PC-3 (cell line): ENCODE results near the gene ASMTL. TPM values are rescaled to one million over a fixed set of nuclear protein-coding genes. Genes with fewer than 3 reads are reported as not detected.

Experiments used
- ATAC-seq: fragments of 200-7000 bp; cut with Tn5 transposase; 2 replicates; pipeline ENCODE4 v1.9.1; 2020; ENCODE audit warnings: mild to moderate bottlenecking, moderate library complexity
- BruUV-seq: library from RNA; stranded (reverse); fragments of 400-500 nt; replicated peaks from 2 replicates; lab custom pipeline; 2021; lab: Mats Ljungman, UMichigan
- CTCF ChIA-PET: fragments of 300-600 bp; sonication (Branson Sonifier 250); formaldehyde crosslinking; loops from one replicate; lab custom pipeline; 2022; ENCODE audit warnings: antibody characterized with exemption; lab: Charles Lee
- POLR2A ChIA-PET: fragments of 300-600 bp; sonication (Branson Sonifier 250); formaldehyde crosslinking; loops from one replicate; lab custom pipeline; 2022; ENCODE audit warnings: antibody characterized with exemption; ENCODE audit not compliant: unreplicated experiment; lab: Charles Lee
- DNase-seq: peaks from one replicate; pipeline ENCODE4 v3.0.0-alpha.2; 2015
- H2AFZ ChIP-seq: fragments of 300-600 bp; sonication (generic); 2 replicates; pipeline ENCODE4 v1.6.0; 2016; ENCODE audit warnings: antibody characterized with exemption, low read length
- H3F3A ChIP-seq: fragments of 300-600 bp; sonication (generic); one replicate; pipeline ENCODE4 v1.6.0; 2017; ENCODE audit warnings: antibody characterized with exemption, low read length, control low read depth, mild to moderate bottlenecking; ENCODE audit not compliant: unreplicated experiment
- H3K27ac ChIP-seq: fragments of 300-600 bp; sonication (generic); 2 replicates; pipeline ENCODE4 v1.5.1; 2016; ENCODE audit warnings: mild to moderate bottlenecking, low read length
- H3K27me3 ChIP-seq: fragments of 300-600 bp; sonication (generic); 2 replicates; pipeline ENCODE4 v1.6.1; 2016; ENCODE audit warnings: low read length, mixed read lengths
- H3K36me3 ChIP-seq: fragments of 300-600 bp; sonication (generic); 2 replicates; pipeline ENCODE4 v1.6.1; 2016; ENCODE audit warnings: low read depth, mixed run types, low read length, mixed read lengths
- H3K4me1 ChIP-seq: fragments of 300-600 bp; sonication (generic); 2 replicates; pipeline ENCODE4 v1.5.1; 2016; ENCODE audit warnings: low read length; ENCODE audit not compliant: insufficient read depth
- H3K4me2 ChIP-seq: fragments of 300-600 bp; sonication (generic); 2 replicates; pipeline ENCODE4 v1.6.0; 2016; ENCODE audit warnings: low read length
- H3K4me3 ChIP-seq: fragments of 300-600 bp; sonication (generic); 2 replicates; pipeline ENCODE4 v1.5.1; 2016; ENCODE audit warnings: mild to moderate bottlenecking, low read length, mixed read lengths
- H3K79me2 ChIP-seq: fragments of 300-600 bp; sonication (generic); 2 replicates; pipeline ENCODE4 v1.6.1; 2017; ENCODE audit warnings: low read length, mixed read lengths
- H3K9ac ChIP-seq: fragments of 300-600 bp; sonication (generic); 2 replicates; pipeline ENCODE4 v1.6.0; 2016; ENCODE audit warnings: mild to moderate bottlenecking, low read length
- H3K9me2 ChIP-seq: fragments of 300-600 bp; sonication (generic); replicated peaks from 2 replicates; pipeline ENCODE4 v1.6.1; 2016; ENCODE audit warnings: mixed run types, low read length, mixed read lengths
- H3K9me3 ChIP-seq: fragments of 300-600 bp; sonication (generic); 2 replicates; pipeline ENCODE4 v1.6.1; 2016; ENCODE audit warnings: low read length, mixed read lengths
- H4K20me1 ChIP-seq: fragments of 300-600 bp; sonication (generic); 2 replicates; pipeline ENCODE4 v1.6.1; 2016; ENCODE audit warnings: low read length, mixed read lengths
- CTCF ChIP-seq: fragments of 300-600 bp; sonication (generic); conservative IDR thresholded peaks from 2 replicates; pipeline ENCODE4 v1.5.1; 2017; ENCODE audit warnings: antibody characterized with exemption, low read depth, mild to moderate bottlenecking, low read length
- EZH2 ChIP-seq: fragments of 300-600 bp; sonication (generic); IDR thresholded peaks from one replicate; pipeline ENCODE4 v1.6.1; 2017; ENCODE audit warnings: antibody characterized with exemption, mild to moderate bottlenecking, low read length; ENCODE audit not compliant: unreplicated experiment
- EZH2phosphoT487 ChIP-seq: fragments of 300-600 bp; sonication (generic); IDR thresholded peaks from 2 replicates; pipeline ENCODE4 v1.6.1; 2018; ENCODE audit warnings: mild to moderate bottlenecking, antibody characterized with exemption, low read length, borderline replicate concordance
- intact Hi-C: fragments of 100-400 bp; cut with micrococcal nuclease; formaldehyde crosslinking; loops from 2 replicates; pipeline ENCODE4 v1.9.0; 2023
- total RNA-seq: library from RNA; depleted of rRNA; stranded (reverse); fragments of >200 nt; gene quantifications from 2 replicates; pipeline ENCODE4 v1.2.3, GENCODE V29; 2014

Gene ASMTL
- total RNA-seq, 1 experiment from 2014 or later: 6.7 TPM

GRCh38 chrX:1488745-1489144 is 36.0 kb upstream of the ASMTL start:
- TF ChIP-seq EZH2phosphoT487: no peak
- TF ChIP-seq CTCF: no peak
- no peak for TF ChIP-seq EZH2
- intact Hi-C loops: no loop called here
- Histone ChIP-seq H3K9me3 (no peaks in the 10 kb centered on the region), H3K4me3 (no peak overlapping the region), H3K4me2 (no peak overlapping the region), H3F3A (no peaks in the 10 kb centered on the region), H3K36me3 (no peaks in the 10 kb centered on the region), H3K79me2 (no peaks in the 10 kb centered on the region), H4K20me1 (no peaks in the 10 kb centered on the region), H3K27ac (no peak overlapping the region), H3K27me3 (no peaks in the 10 kb centered on the region), H3K9me2 (no peaks in the 10 kb centered on the region), H3K9ac (no peak overlapping the region), H2AFZ (no peak overlapping the region), H3K4me1 (no peaks in the 10 kb centered on the region)
- DNase-seq (no peak), ATAC-seq (no peak)
- BruUV-seq: no TSS peak
- ChIA-PET POLR2A (no interaction called here), CTCF (no interaction called here)

GRCh38 chrX:1488141-1488540 is 35.4 kb upstream of the ASMTL start:
- Histone ChIP-seq H3K9ac (no peak overlapping the region), H4K20me1 (no peaks in the 10 kb centered on the region), H3K4me3 (no peak overlapping the region), H3K9me2 (no peaks in the 10 kb centered on the region), H3K27ac (no peak overlapping the region), H3K36me3 (no peaks in the 10 kb centered on the region), H3K79me2 (no peaks in the 10 kb centered on the region), H3K4me1 (no peaks in the 10 kb centered on the region), H3F3A (no peaks in the 10 kb centered on the region), H3K9me3 (no peaks in the 10 kb centered on the region), H3K4me2 (no peak overlapping the region), H3K27me3 (no peaks in the 10 kb centered on the region), H2AFZ (no peak overlapping the region)
- no TSS peak for BruUV-seq
- ATAC-seq (no peak), DNase-seq (no peak)
- TF ChIP-seq CTCF: no peak
- TF ChIP-seq EZH2: no peak
- intact Hi-C loops: no loop called here
- ChIA-PET CTCF (no interaction called here), POLR2A (no interaction called here)

- Histone ChIP-seq H3K9me3 (no peaks in the 10 kb centered on the region), H3K36me3 (no peaks in the 10 kb centered on the region), H3K4me2 (no peak overlapping the region), H3K4me3 (no peak overlapping the region), H3K79me2 (no peaks in the 10 kb centered on the region), H4K20me1 (no peaks in the 10 kb centered on the region), H3F3A (no peaks in the 10 kb centered on the region), H2AFZ (no peak overlapping the region), H3K27me3 (no peaks in the 10 kb centered on the region), H3K9me2 (no peaks in the 10 kb centered on the region), H3K4me1 (no peaks in the 10 kb centered on the region), H3K9ac (no peak overlapping the region), H3K27ac (no peak overlapping the region)
- TF ChIP-seq CTCF: no peak
- TF ChIP-seq EZH2phosphoT487: no peak
- no peak for TF ChIP-seq EZH2
- ChIA-PET CTCF (no interaction called here), POLR2A (no interaction called here)
- intact Hi-C loops: no loop called here
- DNase-seq (no peak), ATAC-seq (no peak)
- BruUV-seq: no TSS peak
These were observed 34.7 kb upstream of the ASMTL start for GRCh38 chrX:1487401-1487800.
